Fibroblast of skin of right quadriceps (primary cell): Measurements from ENCODE around the gene BSG.
"Not testable (repeated sequence)": the region's sequence is repeated elsewhere in the genome, so short reads cannot be mapped to it uniquely, and the experiment has no call there.

Source experiments
- DNase-seq: peaks from one replicate; pipeline ENCODE4 v3.0.0-alpha.2; 2013

BSG gene

GRCh38 chr19:588741-589692 lies 16.6 kb downstream of the BSG start:
- no peak for DNase-seq

- no peak for DNase-seq
These were observed 17.4 kb downstream of the BSG start, which contains the start of gene HCN2 for GRCh38 chr19:589693-590395. Gene HCN2 (plus strand): TSS chr19:589881. CDS start chr19:589946, 65 bp downstream.

GRCh38 chr19:590396-590745 lies 18.0 kb downstream of the BSG start:
- DNase-seq, result peak; percentile 30

- DNase-seq, result no peak
These were observed 18.3 kb downstream of the BSG start for GRCh38 chr19:590750-591098.

GRCh38 chr19:591099-591958 lies 18.9 kb downstream of the BSG start:
- no peak for DNase-seq

- DNase-seq, result no peak
These were observed 19.7 kb downstream of the BSG start for GRCh38 chr19:592101-592500.

- no peak for DNase-seq
These were observed 20.7 kb downstream of the BSG start for GRCh38 chr19:593055-593454.

- no peak for DNase-seq
These were observed 21.1 kb downstream of the BSG start for GRCh38 chr19:593505-593904.

GRCh38 chr19:594265-594870 lies 22.0 kb downstream of the BSG start:
- DNase-seq, result no peak

GRCh38 chr19:595326-596262 lies 23.2 kb downstream of the BSG start:
- DNase-seq, result no peak

- DNase-seq, result no peak
These were observed 23.9 kb downstream of the BSG start for GRCh38 chr19:596263-596655.

GRCh38 chr19:597406-598315 lies 25.3 kb downstream of the BSG start:
- no peak for DNase-seq

GRCh38 chr19:601310-601709 lies 28.9 kb downstream of the BSG start:
- DNase-seq, result no peak

- DNase-seq, result no peak
These were observed 29.4 kb downstream of the BSG start for GRCh38 chr19:601790-602189.

GRCh38 chr19:602391-603301 lies 30.2 kb downstream of the BSG start:
- DNase-seq, result no peak

- DNase-seq, result not testable (repeated sequence)
These were observed 30.9 kb downstream of the BSG start for GRCh38 chr19:603302-603639.

GRCh38 chr19:603779-604178 lies 31.4 kb downstream of the BSG start:
- not testable (repeated sequence) for DNase-seq

GRCh38 chr19:604355-604754 lies 32.0 kb downstream of the BSG start:
- DNase-seq, result no peak
